Muscle of arm (tissue), 12 donors: ENCODE data around the gene ANKRD11. TPM values are rescaled to one million over a fixed set of nuclear protein-coding genes. Genes with fewer than 3 reads are reported as not detected.
A peak's percentile ranks its signal among the peaks of the same experiment; 100 is the strongest.

Source experiments
- DNase-seq: peaks from one replicate; pipeline ENCODE4 v3.0.0-alpha.2; 2013
- polyA plus RNA-seq, 12 donors: library from polyadenylated mRNA; unstranded; fragments of 120-200 nt; gene quantifications; one replicate each; pipeline ENCODE4 v1.2.1, GENCODE V29; 2013; ENCODE audit not compliant: insufficient read length in 12 of 12

The ANKRD11 gene
- polyA plus RNA-seq, 12 donors: 52.0 to 116 (median 61.1) TPM; not detected in 1

GRCh38 chr16:89507834-89508590 lies 17.7 kb upstream of the ANKRD11 start, which contains the start of gene SPG7:
Gene SPG7 (plus strand): TSS chr16:89508403. CDS start chr16:89508418, 15 bp downstream.
- DNase-seq: peak; percentile 90

- no peak for DNase-seq
Measured at GRCh38 chr16:89507214-89507833, 17.0 kb upstream of the ANKRD11 start.

- no peak for DNase-seq
Measured at GRCh38 chr16:89506791-89507191, 16.4 kb upstream of the ANKRD11 start.

GRCh38 chr16:89506113-89506504 lies 15.7 kb upstream of the ANKRD11 start:
- DNase-seq: no peak

GRCh38 chr16:89505204-89506112 lies 15.1 kb upstream of the ANKRD11 start:
- peak; percentile 80 for DNase-seq

GRCh38 chr16:89504091-89504490 lies 13.7 kb upstream of the ANKRD11 start:
- DNase-seq: peak; percentile 43

GRCh38 chr16:89502081-89502843 lies 11.9 kb upstream of the ANKRD11 start:
- DNase-seq: no peak

- DNase-seq: no peak
Measured at GRCh38 chr16:89499767-89500166, 9.4 kb upstream of the ANKRD11 start.

GRCh38 chr16:89498839-89499238 lies 8.5 kb upstream of the ANKRD11 start:
- peak; percentile 57 for DNase-seq

- DNase-seq: no peak
Measured at GRCh38 chr16:89495121-89495520, 4.8 kb upstream of the ANKRD11 start.

- DNase-seq: no peak
Measured at GRCh38 chr16:89493776-89494175, 3.4 kb upstream of the ANKRD11 start.

GRCh38 chr16:89491974-89492687 lies 1.8 kb upstream of the ANKRD11 start:
- no peak for DNase-seq

- no peak for DNase-seq
Measured at GRCh38 chr16:89491238-89491869, 993 bp upstream of the ANKRD11 start.

- no peak for DNase-seq
Measured at GRCh38 chr16:89489898-89490438, 393 bp downstream of the ANKRD11 start.

- DNase-seq: peak; percentile 89
Measured at GRCh38 chr16:89489040-89489897, 1.1 kb downstream of the ANKRD11 start.

- DNase-seq: no peak
Measured at GRCh38 chr16:89485701-89486246, 4.6 kb downstream of the ANKRD11 start.

- DNase-seq: no peak
Measured at GRCh38 chr16:89484923-89485679, 5.3 kb downstream of the ANKRD11 start.

GRCh38 chr16:89484041-89484501 lies 6.3 kb downstream of the ANKRD11 start:
- DNase-seq: no peak
